ENCODE results near the gene UQCRHL.
"Not testable (repeated sequence)": the region's sequence is repeated elsewhere in the genome, so short reads cannot be mapped to it uniquely, and the experiment has no call there.

Gene UQCRHL

GRCh38 chr1:15807549-15807948, at the start of gene UQCRHL:
TSS of gene UQCRHL (minus strand) at chr1:15807649. CDS start at chr1:15807649, 0 bp downstream.
- in situ Hi-C loops (cut with HindIII; ENCODE audit: low sequenced_read_pairs); H3K4me3 ChIP-seq (ENCODE audit: low read depth, low read length); DNase-seq (ENCODE audit: low read depth, low spot score): not testable (repeated sequence)

GRCh38 chr1:15856888-15857287, 49.4 kb upstream of the UQCRHL start:
- no peak for TF ChIP-seq CTCF (IDR thresholded peaks at IDR 0.05; ENCODE audit: low read depth, low read length)
- in situ Hi-C loops (cut with HindIII; ENCODE audit: low sequenced_read_pairs), result no loop called here
- H3K4me3 ChIP-seq (ENCODE audit: low read depth, low read length), result no peak overlapping the region
- no peak for DNase-seq (ENCODE audit: low read depth, low spot score)

DNA sequence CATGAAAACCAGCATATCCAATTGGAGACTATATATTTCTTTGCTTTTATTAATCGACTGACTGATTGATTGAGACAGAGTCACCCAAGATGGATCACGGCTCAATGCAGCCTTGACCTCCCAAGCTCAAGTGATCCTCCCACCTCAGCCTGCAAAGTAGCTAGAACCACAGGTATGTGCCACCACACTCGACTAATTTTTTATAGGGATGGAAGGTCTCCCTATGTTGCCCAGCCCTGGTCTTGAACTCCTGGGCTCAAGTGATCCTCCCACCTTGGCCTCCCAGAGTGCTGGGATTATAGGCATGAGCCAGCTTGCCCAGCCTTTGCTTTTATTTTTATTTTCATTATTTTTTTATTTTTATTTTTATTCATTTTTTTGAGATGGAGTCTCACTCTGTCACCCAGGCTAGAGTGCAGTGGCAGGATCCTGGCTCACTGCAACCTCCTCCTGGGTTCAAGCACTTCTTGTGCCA, 45.4 kb upstream of the UQCRHL start:
- DNase-seq (ENCODE audit: low read depth, low spot score), result no peak
- H3K4me3 ChIP-seq (ENCODE audit: low read depth, low read length), result no peak overlapping the region
- no peak for TF ChIP-seq CTCF (IDR thresholded peaks at IDR 0.05; ENCODE audit: low read depth, low read length)
- in situ Hi-C loops (cut with HindIII; ENCODE audit: low sequenced_read_pairs), result no loop called here

GRCh38 chr1:15852036-15852827, 44.8 kb upstream of the UQCRHL start:
- in situ Hi-C loops (cut with HindIII; ENCODE audit: low sequenced_read_pairs), result no loop called here
- DNase-seq (ENCODE audit: low read depth, low spot score), result peak; percentile 20
- H3K4me3 ChIP-seq (ENCODE audit: low read depth, low read length), result no peak overlapping the region
- TF ChIP-seq CTCF (IDR thresholded peaks at IDR 0.05; ENCODE audit: low read depth, low read length), result no peak

DNA sequence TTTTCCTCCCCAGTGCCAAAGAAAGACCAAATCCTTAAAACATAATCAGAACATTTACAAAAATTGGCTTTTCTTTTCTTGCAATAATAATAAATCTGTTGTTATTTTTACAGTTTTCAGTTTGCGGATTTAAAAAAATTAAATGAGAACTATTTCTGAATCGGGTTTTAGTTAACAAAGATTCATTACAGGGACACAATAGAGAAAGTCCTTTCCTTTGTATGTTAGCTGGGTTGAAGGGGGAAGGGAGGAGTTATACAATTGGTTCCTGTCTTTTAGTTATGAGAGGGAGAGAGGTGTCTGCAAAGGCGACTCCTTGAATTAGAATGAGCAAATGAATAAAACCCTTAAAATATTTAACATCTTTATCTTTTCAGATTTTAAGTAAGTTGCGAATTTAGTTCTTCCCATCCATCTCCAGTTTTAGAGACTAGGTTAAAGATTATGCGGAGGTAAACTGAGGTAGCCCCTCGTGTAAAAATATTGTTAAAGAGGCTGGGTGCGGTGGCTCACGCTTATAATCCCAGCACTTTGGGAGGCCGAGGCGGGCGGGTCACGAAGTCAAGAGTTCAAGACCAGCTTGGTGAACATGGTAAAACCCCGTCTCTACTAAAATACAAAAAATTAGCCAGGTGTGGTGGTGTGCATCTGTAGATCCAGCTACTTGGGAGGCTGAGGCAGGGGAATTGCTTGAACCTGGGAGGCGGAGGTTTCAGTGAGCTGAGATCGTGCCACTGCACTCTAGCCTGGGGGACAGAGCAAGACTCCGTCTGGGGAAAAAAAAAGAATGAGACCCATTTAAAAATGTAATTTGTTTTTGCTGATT, 44.0 kb upstream of the UQCRHL start:
- DNase-seq (ENCODE audit: low read depth, low spot score), result no peak
- no peak for TF ChIP-seq CTCF (IDR thresholded peaks at IDR 0.05; ENCODE audit: low read depth, low read length)
- H3K4me3 ChIP-seq (ENCODE audit: low read depth, low read length), result no peak overlapping the region
- in situ Hi-C loops (cut with HindIII; ENCODE audit: low sequenced_read_pairs), result no loop called here

GRCh38 chr1:15850471-15851001, 43.1 kb upstream of the UQCRHL start:
- no peak for TF ChIP-seq CTCF (IDR thresholded peaks at IDR 0.05; ENCODE audit: low read depth, low read length)
- H3K4me3 ChIP-seq (ENCODE audit: low read depth, low read length), result peak overlapping the region; percentile 96
- peak; percentile 13 for DNase-seq (ENCODE audit: low read depth, low spot score)
- in situ Hi-C loops (cut with HindIII; ENCODE audit: low sequenced_read_pairs), result no loop called here

All from astrocyte of the spinal cord (primary cell).